Astrocyte (in vitro differentiated cells and primary cell): ENCODE results near the gene NOS1.

ENCODE experiments used
- EZH2 ChIP-seq: IDR thresholded peaks from 2 replicates; pipeline ENCODE4 v1.6.1; 2012; ENCODE audit warnings: mild to moderate bottlenecking, low read length, inconsistent platforms; ENCODE audit not compliant: insufficient read depth
- TF ChIP-seq, protein P1 (sequence below): IDR thresholded peaks from 2 replicates; pipeline ENCODE4 v1.5.1; 2011; ENCODE audit warnings: low read depth, mild to moderate bottlenecking, inconsistent platforms, low read length, moderate library complexity; ENCODE audit not compliant: insufficient read depth

DNA sequence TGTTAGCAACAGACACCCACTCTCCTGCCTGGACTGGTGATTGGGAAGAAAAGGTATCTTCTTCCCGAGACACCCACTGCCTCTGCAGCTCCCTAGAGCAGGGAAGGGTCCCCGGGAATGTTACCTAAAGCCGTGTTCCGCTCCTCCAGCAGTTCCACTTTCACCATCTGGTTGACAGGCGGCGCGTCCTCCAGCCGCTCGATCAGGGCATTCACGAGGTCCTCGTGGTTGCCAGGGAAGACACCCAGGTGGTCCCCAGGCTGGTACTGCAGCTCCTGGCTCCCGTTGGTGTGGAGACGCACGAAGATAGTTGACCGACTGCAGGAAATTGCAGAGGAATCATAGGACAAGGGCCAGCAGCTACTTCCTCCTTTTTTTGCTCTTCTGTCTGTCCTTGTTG, 127.0 kb downstream of the NOS1 start:
- no peak for TF ChIP-seq EZH2
- TF ChIP-seq, protein P1, sequence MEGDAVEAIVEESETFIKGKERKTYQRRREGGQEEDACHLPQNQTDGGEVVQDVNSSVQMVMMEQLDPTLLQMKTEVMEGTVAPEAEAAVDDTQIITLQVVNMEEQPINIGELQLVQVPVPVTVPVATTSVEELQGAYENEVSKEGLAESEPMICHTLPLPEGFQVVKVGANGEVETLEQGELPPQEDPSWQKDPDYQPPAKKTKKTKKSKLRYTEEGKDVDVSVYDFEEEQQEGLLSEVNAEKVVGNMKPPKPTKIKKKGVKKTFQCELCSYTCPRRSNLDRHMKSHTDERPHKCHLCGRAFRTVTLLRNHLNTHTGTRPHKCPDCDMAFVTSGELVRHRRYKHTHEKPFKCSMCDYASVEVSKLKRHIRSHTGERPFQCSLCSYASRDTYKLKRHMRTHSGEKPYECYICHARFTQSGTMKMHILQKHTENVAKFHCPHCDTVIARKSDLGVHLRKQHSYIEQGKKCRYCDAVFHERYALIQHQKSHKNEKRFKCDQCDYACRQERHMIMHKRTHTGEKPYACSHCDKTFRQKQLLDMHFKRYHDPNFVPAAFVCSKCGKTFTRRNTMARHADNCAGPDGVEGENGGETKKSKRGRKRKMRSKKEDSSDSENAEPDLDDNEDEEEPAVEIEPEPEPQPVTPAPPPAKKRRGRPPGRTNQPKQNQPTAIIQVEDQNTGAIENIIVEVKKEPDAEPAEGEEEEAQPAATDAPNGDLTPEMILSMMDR = no peak
